Measurements from ENCODE around the gene DUXA. TPM values are rescaled to one million over a fixed set of nuclear protein-coding genes. Genes with fewer than 3 reads are reported as not detected.

Gene DUXA
- total RNA-seq (2021) = not detected in 3 replicates
- Bru-seq, nascent RNA = not detected
- long read RNA-seq, experiment 1 = 0 reads
- long read RNA-seq, experiment 2 = 0 reads
- long read RNA-seq, experiment 3 = 0 reads

GRCh38 chr19:57167385-57167784 lies at the start of gene DUXA:
DUXA (minus strand) TSS chr19:57167485; CDS start chr19:57167443, 42 bp downstream.
- Mint-ChIP-seq H3K4me1 (no peaks in the 10 kb centered on the region), H3K27ac (no peak within 1 kb of the TSS), H3K36me3 (peaks cover 28% of the 10 kb centered on the region), H3K9me3 (peaks cover 66% of the 10 kb centered on the region), H3K27me3 (ENCODE audit: low read depth) (peaks cover 15% of the 10 kb centered on the region), H3K4me3 (no peak within 1 kb of the TSS)
- ChIA-PET POLR2A (no interaction called here), CTCF (no interaction called here)
- DNase-seq (ENCODE audit: low spot score) = no peak
- TF ChIP-seq AR (CRISPR knock-in tag; IDR thresholded peaks at IDR 0.05) = no peak
- TF ChIP-seq SMAD3 (CRISPR knock-in tag; IDR thresholded peaks at IDR 0.05; ENCODE audit: borderline replicate concordance) = no peak
- no peak for TF ChIP-seq NR3C1 (CRISPR knock-in tag; conservative IDR thresholded peaks at IDR 0.05; ENCODE audit: low read depth)
- TF ChIP-seq JAZF1 (CRISPR knock-in tag; IDR thresholded peaks at IDR 0.05) = no peak
- no peak for TF ChIP-seq ZNF138 (CRISPR knock-in tag; conservative IDR thresholded peaks at IDR 0.05)
- TF ChIP-seq ATF2 (CRISPR knock-in tag; IDR thresholded peaks at IDR 0.05; ENCODE audit: borderline replicate concordance, low read depth) = no peak
- TF ChIP-seq NFE2L1 (CRISPR knock-in tag; IDR thresholded peaks at IDR 0.05) = no peak
- TF ChIP-seq CREB1 (CRISPR knock-in tag; IDR thresholded peaks at IDR 0.05) = no peak
- no peak for TF ChIP-seq ZNF671 (CRISPR knock-in tag; IDR thresholded peaks at IDR 0.05)
- no peak for TF ChIP-seq NFATC4 (CRISPR knock-in tag; IDR thresholded peaks at IDR 0.05)
- TF ChIP-seq ZNF512 (CRISPR knock-in tag; IDR thresholded peaks at IDR 0.05; ENCODE audit: borderline replicate concordance) = no peak
- TF ChIP-seq NFYB (CRISPR knock-in tag; conservative IDR thresholded peaks at IDR 0.05; ENCODE audit: low read depth) = no peak
- TF ChIP-seq IRF2 (CRISPR knock-in tag; IDR thresholded peaks at IDR 0.05; ENCODE audit: borderline replicate concordance, low read depth) = no peak
- no peak for ATAC-seq

DNA sequence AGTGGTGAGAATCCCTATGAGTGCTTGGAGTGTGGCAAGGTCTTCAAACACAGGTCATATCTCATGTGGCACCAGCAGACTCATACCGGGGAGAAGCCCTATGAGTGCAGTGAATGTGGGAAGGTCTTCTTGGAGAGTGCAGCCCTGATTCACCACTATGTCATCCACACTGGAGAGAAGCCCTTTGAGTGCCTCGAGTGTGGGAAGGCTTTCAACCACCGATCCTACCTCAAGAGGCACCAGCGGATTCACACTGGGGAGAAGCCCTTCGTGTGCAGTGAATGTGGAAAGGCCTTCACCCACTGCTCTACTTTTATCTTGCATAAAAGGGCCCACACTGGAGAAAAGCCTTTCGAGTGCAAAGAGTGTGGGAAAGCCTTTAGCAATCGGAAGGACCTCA lies 44.8 kb upstream of the DUXA start:
- Mint-ChIP-seq H3K4me3 (no peak overlapping the region), H3K27ac (no peak overlapping the region), H3K27me3 (ENCODE audit: low read depth) (no peaks in the 10 kb centered on the region), H3K4me1 (no peaks in the 10 kb centered on the region), H3K36me3 (peaks cover 36% of the 10 kb centered on the region), H3K9me3 (no peaks in the 10 kb centered on the region)
- DNase-seq (ENCODE audit: low spot score) = no peak
- CTCF ChIA-PET = no interaction called here
- POLR2A ChIA-PET = no interaction called here
- ATAC-seq = no peak
- TF ChIP-seq SOX15 (CRISPR knock-in tag; IDR thresholded peaks at IDR 0.05) (no peak), ERG (CRISPR knock-in tag; IDR thresholded peaks at IDR 0.05) (no peak), ZNF232 (CRISPR knock-in tag; IDR thresholded peaks at IDR 0.05) (no peak), GTF2I (CRISPR knock-in tag; conservative IDR thresholded peaks at IDR 0.05) (no peak), GRHL2 (CRISPR knock-in tag; IDR thresholded peaks at IDR 0.05; ENCODE audit: insufficient replicate concordance, severe bottlenecking) (no peak), SP1 (CRISPR knock-in tag; conservative IDR thresholded peaks at IDR 0.05) (no peak), ZNF512 (CRISPR knock-in tag; IDR thresholded peaks at IDR 0.05; ENCODE audit: borderline replicate concordance) (no peak), PRRX2 (CRISPR knock-in tag; IDR thresholded peaks at IDR 0.05) (no peak), GABPB1 (CRISPR knock-in tag; IDR thresholded peaks at IDR 0.05) (no peak), ZNF671 (CRISPR knock-in tag; IDR thresholded peaks at IDR 0.05) (no peak), ZNF317 (CRISPR knock-in tag; IDR thresholded peaks at IDR 0.05; ENCODE audit: borderline replicate concordance, low read depth) (no peak), TCF7 (CRISPR knock-in tag; IDR thresholded peaks at IDR 0.05; ENCODE audit: low read depth) (no peak), HMGXB4 (CRISPR knock-in tag; IDR thresholded peaks at IDR 0.05) (no peak), FOXK1 (CRISPR knock-in tag; IDR thresholded peaks at IDR 0.05) (no peak)
